Ovary (tissue), 9 donors: Measurements from ENCODE around the gene TENM4. TPM values are rescaled to one million over a fixed set of nuclear protein-coding genes. Genes with fewer than 3 reads are reported as not detected.

Experiments
- DNase-seq, 5 donors: peaks; one replicate each; pipeline ENCODE4 v3.0.0-alpha.2; 2019 to 2020
- H3K27ac ChIP-seq, 2 donors: fragments of 200-600 bp; one replicate each; pipeline versions ENCODE4 v1.5.1 to v1.8.0; 2019 to 2022
- H3K27me3 ChIP-seq: fragments of 200-600 bp; one replicate; pipeline ENCODE4 v1.8.0; 2022
- H3K36me3 ChIP-seq: fragments of 200-600 bp; sonication (generic); one replicate; pipeline ENCODE4 v1.5.1; 2019
- H3K4me1 ChIP-seq: one replicate; pipeline ENCODE4 v1.8.1; 2013; ENCODE audit warnings: mild to moderate bottlenecking, moderate library complexity; ENCODE audit not compliant: insufficient read depth
- H3K4me3 ChIP-seq: fragments of 200-600 bp; sonication (generic); one replicate; pipeline ENCODE4 v1.5.1; 2017
- H3K9me3 ChIP-seq, 2 donors: fragments of 200-600 bp in 1 of 2; sonication (generic) in 1 of 2; one replicate each; pipeline versions ENCODE4 v1.5.1 to v1.8.1; 2013 to 2019; ENCODE audit warnings: mild to moderate bottlenecking in 1 of 2, moderate library complexity in 1 of 2
- CTCF ChIP-seq, 3 donors: fragments of 450-650 bp in 2 of 3; fragments of 200-600 bp in 1 of 3; IDR thresholded peaks; one replicate each; pipeline versions ENCODE4 v1.5.1 to v1.8.0; 2016 to 2022; ENCODE audit warnings: antibody characterized with exemption in 3 of 3, mild to moderate bottlenecking in 1 of 3
- EP300 ChIP-seq: sonication (generic); formaldehyde crosslinking; IDR thresholded peaks from one replicate; pipeline ENCODE4 v1.6.1; 2017; ENCODE audit warnings: antibody characterized with exemption
- POLR2A ChIP-seq: fragments of 450-650 bp; IDR thresholded peaks from one replicate; pipeline ENCODE4 v1.6.1; 2017; ENCODE audit warnings: antibody characterized with exemption, mild to moderate bottlenecking, moderate library complexity
- WGBS, 3 donors: extraction: QIAGEN DNeasy Blood & Tissue Kit in 1 of 3; methylation state at CpG; one replicate each; pipeline versions ENCODE4 v1.1.5 to v1.1.7; 2013 to 2017; 5-methylcytosine and 5-hydroxymethylcytosine counted together
- intact Hi-C, 4 donors: fragments of 100-400 bp; cut with DNase I; formaldehyde crosslinking; loops; one replicate each; pipeline versions ENCODE4 v1.11.0 to v1.15.1; 2022 to 2023
- polyA plus RNA-seq, 2 donors: library from polyadenylated mRNA; stranded (reverse); fragments of 200-250 nt in 1 of 2; fragments of 350-450 nt in 1 of 2; fragmentation: Illumina TruSeq in 1 of 2; extraction: RNeasy Lipid Tissue Mini Kit (QIAGEN cat#74804) in 1 of 2; gene quantifications; one replicate each; pipeline ENCODE4 v1.2.3, GENCODE V29; 2013 to 2014
- total RNA-seq, 7 donors: library from RNA; depleted of rRNA in 2 of 7; stranded (reverse); fragments of >200 nt in 2 of 7; fragmentation: NEBNext Ultra II Directional in 3 of 7; extraction: Animal tissue kit (Norgen Biotek cat#: 25700) in 3 of 7; gene quantifications; one replicate each; pipeline versions ENCODE4 v1.1.0 to v1.2.4, GENCODE V29; 2016 to 2023
- donor health status: DM: no; HTN: no; CAD: no; lungs with moderate emphysema.
- donor health status: DM: no; HTN: no; CAD: no.
- donor health status: Bipolar disorder and iron deficiency.
- donor health status: DM: yes; HTN: yes; CAD: no.
- donor health status: DM: no; HTN: no; CAD: no.
- donor health status: DM: yes; HTN: yes; CAD: no.

TENM4 gene
- total and polyA plus RNA-seq, 9 donors: 11.0 to 206 (median 107) TPM

GRCh38 chr11:79331203-79331901 is 109.5 kb downstream of the TENM4 start:
- Histone ChIP-seq H3K4me1 (peaks cover 18% of the 10 kb centered on the region), H3K9me3 (no peaks in the 10 kb centered on the region), H3K36me3 (no peaks in the 10 kb centered on the region), H3K4me3 (no peak overlapping the region), H3K27ac (no peak overlapping the region), H3K27me3 (no peaks in the 10 kb centered on the region)
- intact Hi-C loops: no loop called here
- TF ChIP-seq EP300 (no peak), POLR2A (no peak), CTCF (IDR thresholded peaks at IDR 0.05) (no peak)
- WGBS, 3 donors: 75 to 91% (median 75%) methylated on average over 5 of the region's 5 CpGs
- DNase-seq: no peak

GRCh38 chr11:79330651-79331050 is 110.2 kb downstream of the TENM4 start:
- H3K4me3 ChIP-seq: no peak overlapping the region
- 70 to 76% (median 75%) methylated on average over 8 of the region's 8 CpGs for WGBS, 3 donors
- intact Hi-C loops: no loop called here

GRCh38 chr11:79329561-79329960 is 111.3 kb downstream of the TENM4 start:
- Histone ChIP-seq H3K36me3 (no peaks in the 10 kb centered on the region), H3K4me3 (no peak overlapping the region), H3K4me1 (peaks cover 17% of the 10 kb centered on the region), H3K27ac (no peak overlapping the region), H3K27me3 (no peaks in the 10 kb centered on the region), H3K9me3 (no peaks in the 10 kb centered on the region)
- DNase-seq: no peak
- 81 to 86% (median 85%) methylated on average over 6 of the region's 6 CpGs for WGBS, 3 donors
- TF ChIP-seq POLR2A: no peak
- TF ChIP-seq CTCF (IDR thresholded peaks at IDR 0.05): no peak
- no peak for TF ChIP-seq EP300
- intact Hi-C loops: no loop called here

More at GRCh38 chr11:79330651-79331050, 110.2 kb downstream of the TENM4 start:
- Histone ChIP-seq H3K36me3 (no peaks in the 10 kb centered on the region), H3K27ac (no peak overlapping the region), H3K4me1 (peaks cover 18% of the 10 kb centered on the region), H3K27me3 (no peaks in the 10 kb centered on the region), H3K9me3 (no peaks in the 10 kb centered on the region)
- DNase-seq: no peak
- TF ChIP-seq CTCF (IDR thresholded peaks at IDR 0.05) (no peak), POLR2A (no peak), EP300 (no peak)

DNA sequence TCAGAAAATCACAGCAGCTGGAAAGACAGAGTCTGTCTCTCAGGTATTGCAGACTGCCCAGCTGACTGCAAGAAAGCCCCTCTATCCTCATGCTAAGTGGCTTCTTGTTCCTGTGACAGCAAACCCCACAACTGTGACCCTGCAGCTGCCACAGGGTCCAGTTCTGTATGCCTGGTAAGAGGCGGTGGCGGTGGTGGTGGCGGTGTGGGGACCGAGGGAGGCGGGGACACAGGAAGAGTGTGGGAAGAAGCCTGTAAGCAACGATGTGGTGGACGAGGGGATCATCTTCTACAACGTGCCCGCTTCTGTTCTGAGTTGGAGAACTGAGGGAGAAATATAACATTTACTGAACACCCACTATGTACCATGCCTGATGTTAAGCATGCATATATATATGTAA is 112.4 kb downstream of the TENM4 start:
- no peaks in the 10 kb centered on the region for H3K36me3 ChIP-seq
- H3K4me3 ChIP-seq: no peak overlapping the region
- no peaks in the 10 kb centered on the region for H3K9me3 ChIP-seq
- H3K27ac ChIP-seq: no peak overlapping the region
- intact Hi-C loops: no loop called here
- WGBS, 3 donors: 89 to 93% (median 92%) methylated on average over 9 of the region's 9 CpGs
- H3K27me3 ChIP-seq: no peaks in the 10 kb centered on the region
- TF ChIP-seq CTCF (IDR thresholded peaks at IDR 0.05): no peak
- no peak for TF ChIP-seq EP300
- no peak for TF ChIP-seq POLR2A
- H3K4me1 ChIP-seq: peaks cover 14% of the 10 kb centered on the region
- no peak for DNase-seq
